Neuronal stem cell (in vitro differentiated cells): ENCODE results near the gene OR51I2.

Experiments used
- DNase-seq: peaks from one replicate; pipeline ENCODE4 v3.0.0-alpha.2; 2013; ENCODE audit warnings: low spot score
- H2AFZ ChIP-seq: one replicate; pipeline ENCODE4 v1.6.1; 2013; ENCODE audit warnings: mild to moderate bottlenecking, low read length, inconsistent platforms
- H2AK5ac ChIP-seq: 2 replicates; pipeline ENCODE4 v1.6.1; 2013; ENCODE audit warnings: low read depth, mild to moderate bottlenecking, inconsistent platforms, low read length, moderate library complexity, mixed read lengths
- H2BK120ac ChIP-seq: 2 replicates; pipeline ENCODE4 v1.6.1; 2013; ENCODE audit warnings: low read depth, mild to moderate bottlenecking, inconsistent platforms, low read length, moderate library complexity, mixed read lengths
- H2BK12ac ChIP-seq: one replicate; pipeline ENCODE4 v1.6.1; 2013; ENCODE audit warnings: low read length, inconsistent platforms
- H2BK15ac ChIP-seq: 2 replicates; pipeline ENCODE4 v1.6.1; 2013; ENCODE audit warnings: mild to moderate bottlenecking, low read length, inconsistent platforms, mixed read lengths
- H2BK5ac ChIP-seq: one replicate; pipeline ENCODE4 v1.6.1; 2013; ENCODE audit warnings: inconsistent platforms, mild to moderate bottlenecking, low read length, moderate library complexity
- H3K14ac ChIP-seq: one replicate; pipeline ENCODE4 v1.6.1; 2013; ENCODE audit warnings: low read length, inconsistent platforms
- H3K18ac ChIP-seq: 2 replicates; pipeline ENCODE4 v1.6.1; 2013; ENCODE audit warnings: low read length, inconsistent platforms
- H3K23ac ChIP-seq: 2 replicates; pipeline ENCODE4 v1.6.1; 2013; ENCODE audit warnings: low read depth, mild to moderate bottlenecking, mixed read lengths, low read length, inconsistent platforms; ENCODE audit not compliant: poor library complexity
- H3K27ac ChIP-seq: replicated peaks from 3 replicates; pipeline ENCODE4 v1.5.1; 2013; ENCODE audit warnings: low read length, inconsistent platforms
- H3K27me3 ChIP-seq, 3 experiments: 2 replicates each; pipeline ENCODE4 v1.6.1; 2013; ENCODE audit warnings: low read length in 3 of 3, mild to moderate bottlenecking in 2 of 3, inconsistent platforms in 1 of 3, low read depth in 1 of 3, mixed read lengths in 1 of 3, moderate library complexity in 1 of 3; ENCODE audit not compliant: control insufficient read depth in 3 of 3, insufficient read depth in 3 of 3
- H3K36me3 ChIP-seq, 2 donors: replicated peaks in 1 of 2; 2 replicates each; pipeline ENCODE4 v1.6.1; 2013; ENCODE audit warnings: low read length in 2 of 2; ENCODE audit not compliant: control insufficient read depth in 2 of 2, insufficient read depth in 2 of 2
- H3K4ac ChIP-seq: 2 replicates; pipeline ENCODE4 v1.6.1; 2013; ENCODE audit warnings: inconsistent platforms, mild to moderate bottlenecking, low read length, moderate library complexity
- H3K4me1 ChIP-seq, 2 donors: 1 replicate in 1 of 2; 2 replicates in 1 of 2; pipeline ENCODE4 v1.6.1; 2013; ENCODE audit warnings: low read length in 2 of 2, low read depth in 1 of 2; ENCODE audit not compliant: control insufficient read depth in 2 of 2, insufficient read depth in 1 of 2
- H3K4me2 ChIP-seq: one replicate; pipeline ENCODE4 v1.6.1; 2013; ENCODE audit warnings: mild to moderate bottlenecking, low read length, inconsistent platforms; ENCODE audit not compliant: insufficient read depth, poor library complexity, severe bottlenecking
- H3K4me3 ChIP-seq, 2 donors: 2 replicates each; pipeline ENCODE4 v1.5.1; 2013; ENCODE audit warnings: low read length in 2 of 2, mild to moderate bottlenecking in 2 of 2, inconsistent platforms in 1 of 2, moderate library complexity in 1 of 2
- H3K79me1 ChIP-seq: one replicate; pipeline ENCODE4 v1.6.1; 2013; ENCODE audit warnings: low read depth, mild to moderate bottlenecking, inconsistent platforms, low read length, moderate library complexity
- H3K9ac ChIP-seq: one replicate; pipeline ENCODE4 v1.6.1; 2013; ENCODE audit warnings: mild to moderate bottlenecking, low read depth, low read length, inconsistent platforms; ENCODE audit not compliant: poor library complexity
- H3K9me3 ChIP-seq, 2 donors: replicated peaks in 1 of 2; 2 replicates each; pipeline versions ENCODE3 to v1.6.1; 2013; ENCODE audit warnings: low read length in 2 of 2, mild to moderate bottlenecking in 2 of 2, inconsistent platforms in 1 of 2, low read depth in 1 of 2, mixed read lengths in 1 of 2, moderate library complexity in 1 of 2; ENCODE audit not compliant: control insufficient read depth in 2 of 2, insufficient read depth in 1 of 2
- H4K8ac ChIP-seq: one replicate; pipeline ENCODE4 v1.6.1; 2013; ENCODE audit warnings: low read depth, mild to moderate bottlenecking, inconsistent platforms, low read length, moderate library complexity
- H4K91ac ChIP-seq: one replicate; pipeline ENCODE4 v1.6.1; 2013; ENCODE audit warnings: low read length, low read depth, mild to moderate bottlenecking, inconsistent platforms; ENCODE audit not compliant: poor library complexity
- WGBS, 2 donors: extraction: QIAGEN DNeasy Blood & Tissue Kit; methylation state at CpG; one replicate each; pipeline ENCODE4 v1.1.7; 2013; ENCODE audit warnings: missing lambda C conversion rate in 2 of 2, mixed read lengths in 1 of 2; ENCODE audit not compliant: insufficient read length in 2 of 2, insufficient replicate concordance in 1 of 2; ENCODE audit errors: extremely low coverage in 2 of 2; 5-methylcytosine and 5-hydroxymethylcytosine counted together

The OR51I2 gene

DNA sequence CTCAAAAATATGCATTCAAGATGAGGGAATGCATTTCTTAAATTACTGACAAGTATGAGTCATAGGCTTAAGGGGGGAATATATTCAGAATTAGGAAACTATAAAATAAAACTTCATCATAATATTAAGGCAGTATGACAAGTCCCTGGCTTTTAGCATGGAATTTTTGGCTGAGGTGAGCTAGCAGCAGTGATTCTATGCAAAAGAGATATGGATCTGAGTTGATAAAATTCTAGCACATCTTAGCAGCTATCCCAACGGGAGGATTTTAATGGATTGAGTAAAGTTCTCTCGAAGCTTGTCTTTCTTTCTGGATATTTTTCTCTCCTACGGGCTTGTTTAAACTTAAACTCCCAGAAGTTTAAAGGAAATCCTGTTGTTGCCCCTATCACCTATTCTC, 26.0 kb upstream of the OR51I2 start:
- Histone ChIP-seq H3K27ac (no peak overlapping the region), H3K18ac (no peak overlapping the region)

DNA sequence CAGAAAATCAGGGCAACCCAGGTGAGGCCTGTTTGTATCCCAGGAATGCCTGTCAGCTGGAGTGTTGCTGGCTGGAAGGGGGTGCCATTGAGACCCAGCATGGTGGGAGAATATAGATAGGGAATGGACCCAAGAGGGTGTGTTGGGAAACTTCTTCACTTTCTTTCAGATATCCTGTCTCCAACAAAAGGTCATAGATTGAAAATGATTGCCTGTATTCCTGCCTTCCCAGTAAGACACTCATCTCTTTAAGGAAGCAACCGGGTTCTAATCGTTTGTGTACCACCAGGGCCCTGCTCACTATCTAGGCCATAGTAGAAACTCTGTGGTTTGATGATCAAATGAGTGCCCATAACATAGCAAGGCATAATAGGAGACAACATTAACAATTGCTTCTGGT, 7.7 kb upstream of the OR51I2 start, which contains the start of gene OR51I1:
Gene OR51I1, minus strand, starts transcription at position 101 of the 400 bp plus-strand sequence. Its CDS starts 0 bp downstream, at position 101.
- H3K9me3 ChIP-seq: no peaks in the 10 kb centered on the region
- no peak for DNase-seq
- no peak within 1 kb of the TSS for H3K18ac ChIP-seq
- H3K27ac ChIP-seq: no peak within 1 kb of the TSS
- no peak within 1 kb of the TSS for H3K14ac ChIP-seq
- H3K36me3 ChIP-seq: no peaks in the 10 kb centered on the region
- no peaks in the 10 kb centered on the region for H3K4me1 ChIP-seq
- no peak within 1 kb of the TSS for H2BK12ac ChIP-seq
- H3K9ac ChIP-seq: no peak within 1 kb of the TSS
- no peak within 1 kb of the TSS for H2BK120ac ChIP-seq
- H2BK15ac ChIP-seq: no peak within 1 kb of the TSS
- H3K27me3 ChIP-seq: no peaks in the 10 kb centered on the region
- H3K4ac ChIP-seq: no peak within 1 kb of the TSS
- H2AK5ac ChIP-seq: no peak within 1 kb of the TSS
- WGBS, 2 donors: no CpG with 5 or more reads among the region's 2 CpGs
- no peak within 1 kb of the TSS for H4K8ac ChIP-seq
- H3K4me2 ChIP-seq: no peak within 1 kb of the TSS
- H4K91ac ChIP-seq: no peak within 1 kb of the TSS
- H3K79me1 ChIP-seq: no peaks in the 10 kb centered on the region
- H2BK5ac ChIP-seq: no peak within 1 kb of the TSS
- H3K23ac ChIP-seq: no peak within 1 kb of the TSS
- H2AFZ ChIP-seq: no peak within 1 kb of the TSS
- H3K4me3 ChIP-seq: no peak within 1 kb of the TSS

More for the DNA sequence above, 26.0 kb upstream of the OR51I2 start:
- Histone ChIP-seq H3K79me1 (no peaks in the 10 kb centered on the region), H3K36me3 (no peaks in the 10 kb centered on the region), H2BK15ac (no peak overlapping the region), H3K23ac (no peak overlapping the region), H3K4me3 (no peak overlapping the region), H3K4ac (no peak overlapping the region), H2AK5ac (no peak overlapping the region), H2BK12ac (no peak overlapping the region), H2BK5ac (no peak overlapping the region), H3K4me2 (no peak overlapping the region), H2BK120ac (no peak overlapping the region), H3K27me3 (peaks cover 0 to 2% (median 0%) of the 10 kb centered on the region in 3 experiments), H3K4me1 (no peaks in the 10 kb centered on the region), H2AFZ (no peak overlapping the region), H4K91ac (no peak overlapping the region), H3K9ac (no peak overlapping the region), H4K8ac (no peak overlapping the region), H3K9me3 (peaks cover 0 to 3% of the 10 kb centered on the region in 2 donors), H3K14ac (no peak overlapping the region)
- no CpG with 5 or more reads among the region's 3 CpGs for WGBS, 2 donors
- DNase-seq: no peak

DNA sequence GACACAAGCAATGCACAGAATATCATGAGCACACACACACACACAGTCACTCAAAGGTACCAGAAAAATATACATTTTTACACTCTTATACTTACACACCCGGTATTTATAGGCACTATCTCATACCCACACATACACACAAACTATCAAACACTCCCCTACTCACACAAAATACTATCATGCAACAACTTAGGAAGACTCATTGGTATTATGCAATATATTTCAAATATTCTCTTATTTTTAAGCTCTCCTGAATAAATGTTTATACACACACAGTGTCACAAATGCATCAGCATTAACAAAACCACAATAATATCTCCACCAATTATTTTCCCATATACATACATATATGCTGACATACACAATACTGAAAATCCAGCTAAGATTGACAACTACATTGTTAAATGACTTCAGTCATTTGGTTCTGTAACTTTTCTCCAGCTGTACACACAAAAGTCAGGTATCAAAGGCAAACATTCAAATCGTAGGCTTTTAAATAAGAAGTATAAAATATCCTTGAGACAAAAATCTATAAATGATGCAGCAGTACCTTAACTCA, 5.2 kb upstream of the OR51I2 start:
- no peak overlapping the region for H4K91ac ChIP-seq
- no peak overlapping the region for H3K23ac ChIP-seq
- no peak overlapping the region for H4K8ac ChIP-seq
- H3K4me3 ChIP-seq: no peak overlapping the region
- H2BK12ac ChIP-seq: no peak overlapping the region
- H3K4ac ChIP-seq: no peak overlapping the region
- H3K4me1 ChIP-seq: no peaks in the 10 kb centered on the region
- H3K4me2 ChIP-seq: no peak overlapping the region
- H3K9me3 ChIP-seq: no peaks in the 10 kb centered on the region
- no peak overlapping the region for H2BK15ac ChIP-seq
- no peak overlapping the region for H3K27ac ChIP-seq
- 100% methylated on average over 1 of the region's 2 CpGs; no CpG with 5 or more reads in 1 of the 2 donors for WGBS, 2 donors
- H2AK5ac ChIP-seq: no peak overlapping the region
- H3K79me1 ChIP-seq: no peaks in the 10 kb centered on the region
- H2AFZ ChIP-seq: no peak overlapping the region
- H3K9ac ChIP-seq: no peak overlapping the region
- H3K14ac ChIP-seq: no peak overlapping the region
- no peak overlapping the region for H2BK120ac ChIP-seq
- no peaks in the 10 kb centered on the region for H3K27me3 ChIP-seq
- H2BK5ac ChIP-seq: no peak overlapping the region
- DNase-seq: no peak
- no peak overlapping the region for H3K18ac ChIP-seq
- H3K36me3 ChIP-seq: no peaks in the 10 kb centered on the region

DNA sequence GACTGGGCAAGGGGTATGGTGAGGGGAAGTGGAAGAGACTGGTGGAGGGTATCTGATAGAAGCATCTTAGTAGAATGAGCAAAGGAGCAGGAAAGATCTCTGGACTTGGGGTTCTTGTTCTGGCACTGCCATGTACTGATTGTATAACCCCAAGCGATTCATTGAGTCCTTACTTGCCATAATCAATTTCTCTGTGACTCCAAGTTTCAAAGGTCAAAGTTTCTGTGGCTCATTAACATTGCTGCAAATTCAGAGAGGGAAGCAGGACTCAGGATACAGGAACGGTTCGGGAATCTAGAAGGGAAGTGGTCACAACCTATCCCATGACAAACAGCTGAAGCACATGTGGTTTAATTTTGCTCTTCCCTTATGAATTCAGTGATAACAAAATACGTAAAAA, 309 bp downstream of the OR51I2 start:
- no peak overlapping the region for H3K18ac ChIP-seq
- no peaks in the 10 kb centered on the region for H3K4me1 ChIP-seq
- H3K27me3 ChIP-seq: no peaks in the 10 kb centered on the region
- no peak for DNase-seq
- H3K79me1 ChIP-seq: no peaks in the 10 kb centered on the region
- no peak overlapping the region for H4K8ac ChIP-seq
- no peak overlapping the region for H2AFZ ChIP-seq
- no peak overlapping the region for H2BK15ac ChIP-seq
- H3K4me2 ChIP-seq: no peak overlapping the region
- no peak overlapping the region for H3K4me3 ChIP-seq
- H2BK120ac ChIP-seq: no peak overlapping the region
- no peak overlapping the region for H4K91ac ChIP-seq
- H2BK5ac ChIP-seq: no peak overlapping the region
- H2BK12ac ChIP-seq: no peak overlapping the region
- no CpG with 5 or more reads among the region's 4 CpGs for WGBS, 2 donors
- H3K36me3 ChIP-seq: no peaks in the 10 kb centered on the region
- H3K9ac ChIP-seq: no peak overlapping the region
- no peak overlapping the region for H3K4ac ChIP-seq
- no peak overlapping the region for H3K23ac ChIP-seq
- H2AK5ac ChIP-seq: no peak overlapping the region
- H3K9me3 ChIP-seq: no peaks in the 10 kb centered on the region
- H3K14ac ChIP-seq: no peak overlapping the region
- H3K27ac ChIP-seq: no peak overlapping the region
